GM21526 (cell line): Measurements from ENCODE around the gene MTMR4.
"Not testable (repeated sequence)": the region's sequence is repeated elsewhere in the genome, so short reads cannot be mapped to it uniquely, and the experiment has no call there.

Experiments used
- ATAC-seq: cut with Tn5 transposase; IDR thresholded peaks from one replicate; pipeline ENCODE4 v1.9.1; 2021; ENCODE audit warnings: moderate library complexity; ENCODE audit not compliant: unreplicated experiment, low FRiP score

MTMR4 gene

GRCh38 chr17:58527949-58528348 lies 13.5 kb upstream of the MTMR4 start:
- no peak for ATAC-seq

- ATAC-seq, result no peak
Measured at GRCh38 chr17:58527306-58527705, 12.9 kb upstream of the MTMR4 start.

- no peak for ATAC-seq
Measured at GRCh38 chr17:58525239-58525638, 10.8 kb upstream of the MTMR4 start.

- no peak for ATAC-seq
Measured at GRCh38 chr17:58521680-58522079, 7.2 kb upstream of the MTMR4 start.

- no peak for ATAC-seq
Measured at GRCh38 chr17:58520843-58521430, 6.5 kb upstream of the MTMR4 start.

GRCh38 chr17:58517928-58518609 lies 3.6 kb upstream of the MTMR4 start:
- peak; percentile 76 for ATAC-seq

- ATAC-seq, result no peak
Measured at GRCh38 chr17:58517378-58517927, 3.0 kb upstream of the MTMR4 start.

- no peak for ATAC-seq
Measured at GRCh38 chr17:58516644-58517377, 2.4 kb upstream of the MTMR4 start.

GRCh38 chr17:58515286-58515685 lies 848 bp upstream of the MTMR4 start:
- no peak for ATAC-seq

- ATAC-seq, result no peak
Measured at GRCh38 chr17:58514770-58515157, 326 bp upstream of the MTMR4 start.

GRCh38 chr17:58513267-58513964 lies 1.0 kb downstream of the MTMR4 start:
- no peak for ATAC-seq

- no peak for ATAC-seq
Measured at GRCh38 chr17:58510075-58510474, 4.4 kb downstream of the MTMR4 start.

GRCh38 chr17:58508341-58509067 lies 5.9 kb downstream of the MTMR4 start:
- ATAC-seq, result no peak

GRCh38 chr17:58507123-58507634 lies 7.3 kb downstream of the MTMR4 start:
- no peak for ATAC-seq

- ATAC-seq, result no peak
Measured at GRCh38 chr17:58506354-58507080, 7.9 kb downstream of the MTMR4 start.

GRCh38 chr17:58504826-58505351 lies 9.5 kb downstream of the MTMR4 start:
- ATAC-seq, result peak; percentile 76

GRCh38 chr17:58503866-58504265 lies 10.6 kb downstream of the MTMR4 start:
- ATAC-seq, result no peak

GRCh38 chr17:58503134-58503533 lies 11.3 kb downstream of the MTMR4 start:
- not testable (repeated sequence) for ATAC-seq

- ATAC-seq, result no peak
Measured at GRCh38 chr17:58501451-58501850, 13.0 kb downstream of the MTMR4 start.
